HepG2 (cell line): Measurements from ENCODE around the gene HID1. TPM values are rescaled to one million over a fixed set of nuclear protein-coding genes. Genes with fewer than 3 reads are reported as not detected.

Source experiments
- CHD4 ChIP-seq: fragments of 200-600 bp; sonication (generic); IDR thresholded peaks from 2 replicates; pipeline ENCODE4 v1.7.0; 2017; ENCODE audit warnings: mild to moderate bottlenecking, low read length, borderline replicate concordance
- CREB3 ChIP-seq: sonication (generic); formaldehyde crosslinking; IDR thresholded peaks from 2 replicates; pipeline ENCODE4 v1.5.0; 2020; ENCODE audit warnings: missing genetic modification reagents
- FOXA1 ChIP-seq, 2 experiments: fragments of 450-650 bp in 1 of 2; sonication (generic) in 1 of 2; formaldehyde crosslinking in 1 of 2; IDR thresholded peaks; 2 replicates each; pipeline versions ENCODE4 v1.4.0 to v1.6.1; 2016 to 2020; ENCODE audit warnings: missing genetic modification reagents in 1 of 2
- FOXK2 ChIP-seq: fragments of 450-650 bp; IDR thresholded peaks from 2 replicates; pipeline ENCODE4 v1.6.1; 2016
- HBP1 ChIP-seq: IDR thresholded peaks from 2 replicates; pipeline ENCODE4 v1.6.1; 2016; ENCODE audit warnings: low read depth, control low read depth
- LRRFIP1 ChIP-seq: sonication (generic); formaldehyde crosslinking; conservative IDR thresholded peaks from 2 replicates; pipeline ENCODE4 v1.4.0; 2020; ENCODE audit warnings: missing genetic modification reagents
- MAF1 ChIP-seq: sonication (generic); formaldehyde crosslinking; IDR thresholded peaks from 2 replicates; pipeline ENCODE4 v1.5.0; 2020; ENCODE audit warnings: missing genetic modification reagents, borderline replicate concordance
- PHF21A ChIP-seq: sonication (generic); formaldehyde crosslinking; IDR thresholded peaks from 2 replicates; pipeline ENCODE4 v1.5.0; 2020; ENCODE audit warnings: mild to moderate bottlenecking, missing genetic modification reagents
- POLR2A ChIP-seq, 2 experiments: IDR thresholded peaks; 2 replicates each; pipeline ENCODE4 v1.6.1; 2011; ENCODE audit warnings: low read depth in 2 of 2, low read length in 2 of 2, mild to moderate bottlenecking in 1 of 2, moderate library complexity in 1 of 2; ENCODE audit not compliant: insufficient read depth in 1 of 2
- POLR2G ChIP-seq: fragments of 200-400 bp; formaldehyde crosslinking; IDR thresholded peaks from 2 replicates; pipeline ENCODE4 v1.6.1; 2018; ENCODE audit warnings: mild to moderate bottlenecking, low read depth, low read length, moderate library complexity
- ZFY ChIP-seq: sonication (generic); formaldehyde crosslinking; IDR thresholded peaks from 2 replicates; pipeline ENCODE4 v1.4.0; 2020; ENCODE audit warnings: missing genetic modification reagents
- ZNF232 ChIP-seq: sonication (generic); formaldehyde crosslinking; IDR thresholded peaks from 2 replicates; pipeline ENCODE4 v1.4.0; 2020; ENCODE audit warnings: missing genetic modification reagents, borderline replicate concordance
- ZNF24 ChIP-seq: fragments of 450-650 bp; IDR thresholded peaks from 2 replicates; pipeline ENCODE4 v1.6.1; 2017; ENCODE audit warnings: antibody characterized with exemption, mild to moderate bottlenecking
- ZNF30 ChIP-seq: sonication (generic); formaldehyde crosslinking; IDR thresholded peaks from 2 replicates; pipeline ENCODE4 v1.5.0; 2020; ENCODE audit warnings: mild to moderate bottlenecking, missing genetic modification reagents
- ZNF383 ChIP-seq: sonication (generic); formaldehyde crosslinking; IDR thresholded peaks from 2 replicates; pipeline ENCODE4 v1.4.0; 2020; ENCODE audit warnings: missing genetic modification reagents, mild to moderate bottlenecking, borderline replicate concordance
- ZNF547 ChIP-seq: sonication (generic); formaldehyde crosslinking; IDR thresholded peaks from 2 replicates; pipeline ENCODE4 v1.5.1; 2020; ENCODE audit warnings: mild to moderate bottlenecking, missing genetic modification reagents
- ZNF567 ChIP-seq: sonication (generic); formaldehyde crosslinking; IDR thresholded peaks from 2 replicates; pipeline ENCODE4 v1.8.1; 2023; ENCODE audit warnings: mild to moderate bottlenecking, missing genetic modification reagents, borderline replicate concordance
- ZNF577 ChIP-seq: sonication (generic); formaldehyde crosslinking; IDR thresholded peaks from 2 replicates; pipeline ENCODE4 v1.4.0; 2020; ENCODE audit warnings: mild to moderate bottlenecking, low read depth, missing genetic modification reagents, borderline replicate concordance
- ZNF749 ChIP-seq: sonication (generic); formaldehyde crosslinking; IDR thresholded peaks from 2 replicates; pipeline ENCODE4 v1.8.0; 2022; ENCODE audit warnings: mild to moderate bottlenecking, missing genetic modification reagents, moderate library complexity, borderline replicate concordance
- ZNF788 ChIP-seq: sonication (generic); formaldehyde crosslinking; IDR thresholded peaks from 2 replicates; pipeline ENCODE4 v1.5.0; 2020; ENCODE audit warnings: mild to moderate bottlenecking, missing genetic modification reagents, borderline replicate concordance
- ZUFSP ChIP-seq: sonication (generic); formaldehyde crosslinking; IDR thresholded peaks from 2 replicates; pipeline ENCODE4 v1.9.0; 2021; ENCODE audit warnings: missing genetic modification reagents, mild to moderate bottlenecking, borderline replicate concordance
- polyA plus RNA-seq, 8 experiments: library from polyadenylated mRNA; depleted of rRNA in 3 of 8; stranded (reverse) in 7 of 8; unstranded in 1 of 8; fragments of >200 nt; fragmentation: Illumina TruSeq in 4 of 8; extraction: Trizol in 4 of 8; gene quantifications; 2 replicates each; pipeline versions ENCODE4 v1.2.1 to v1.2.3, GENCODE V29; 2011 to 2016; ENCODE audit warnings: low read depth in 4 of 8, missing spikeins in 1 of 8, mixed read lengths in 1 of 8; ENCODE audit not compliant: insufficient read depth in 1 of 8
- total RNA-seq, 5 experiments: library from RNA; depleted of rRNA; stranded (reverse); fragments of >200 nt; fragmentation: Illumina TruSeq; extraction: Trizol; gene quantifications; 2 replicates each; pipeline ENCODE4 v1.2.3, GENCODE V29; 2016; ENCODE audit warnings: low read depth in 1 of 5
- TF ChIP-seq, protein P1 (sequence below): IDR thresholded peaks from 2 replicates; pipeline ENCODE4 v1.6.1; 2016
- TF ChIP-seq, protein P2 (sequence below): sonication (generic); formaldehyde crosslinking; IDR thresholded peaks from 2 replicates; pipeline ENCODE4 v1.5.0; 2020; ENCODE audit warnings: missing genetic modification reagents

The HID1 gene
- total and polyA plus RNA-seq, 2 of the 13 experiments (the other 11 are each of a cell fraction or from before 2014, with no cell fraction given): 2.1 to 10.6 TPM

DNA sequence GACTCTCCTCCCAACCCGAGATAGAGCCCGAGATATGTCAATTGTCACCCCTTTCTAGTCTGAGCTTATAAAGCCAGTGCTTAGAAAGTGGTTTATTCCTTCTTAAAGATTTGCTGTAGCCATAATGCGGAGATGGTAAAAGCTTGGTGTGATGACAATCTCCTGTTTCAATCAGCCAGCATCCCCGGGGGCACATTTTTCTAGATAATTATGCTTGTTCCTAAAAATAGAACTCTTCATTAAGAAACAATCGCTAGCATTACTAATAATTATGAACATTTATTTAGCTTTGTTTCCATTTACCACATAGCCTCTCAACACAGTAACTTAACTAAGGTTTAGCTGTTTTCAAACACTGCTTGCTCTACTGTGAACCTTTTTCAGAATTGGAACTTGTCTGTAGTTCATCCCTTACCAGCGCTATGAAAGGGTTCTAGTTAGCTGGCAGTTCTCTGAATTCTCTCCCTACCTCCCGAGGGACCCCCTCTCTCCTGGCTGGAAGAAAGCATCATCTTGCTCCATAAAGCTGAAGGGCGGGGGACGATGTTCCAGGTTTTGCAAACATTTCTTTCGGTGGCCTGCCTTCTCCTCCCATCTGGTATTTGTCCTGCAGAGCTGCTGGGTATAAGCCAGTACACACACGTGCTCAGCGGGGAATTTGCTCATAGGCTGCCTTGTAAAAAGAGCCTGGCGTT, 39.0 kb upstream of the HID1 start (continued):
- TF ChIP-seq FOXK2 (no peak), CREB3 (CRISPR knock-in tag) (no peak), POLR2G (no peak), ZNF383 (CRISPR knock-in tag) (no peak), ZNF788 (CRISPR knock-in tag) (no peak), ZFY (CRISPR knock-in tag) (no peak), ZUFSP (CRISPR knock-in tag) (no peak), HBP1 (CRISPR knock-in tag) (no peak), ZNF749 (CRISPR knock-in tag) (no peak), ZNF577 (CRISPR knock-in tag) (no peak), ZNF547 (no peak), FOXA1 (IDR thresholded peaks at IDR 0.05) (no peak), FOXA1 (CRISPR knock-in tag; IDR thresholded peaks at IDR 0.05) (no peak), ZNF232 (CRISPR knock-in tag) (no peak), PHF21A (CRISPR knock-in tag) (peak; percentile 3; the same call in 1 of the 2 replicates), ZNF567 (CRISPR knock-in tag) (no peak), MAF1 (CRISPR knock-in tag) (no peak), ZNF24 (no peak), POLR2A (IDR thresholded peaks at IDR 0.05; ENCODE audit: insufficient read depth in 1 of 2, low read depth in 2 of 2, low read length in 2 of 2) (no peak), LRRFIP1 (0 out of 2 replicates have a peak, but pooled peaks have one; percentile 11), CHD4 (no peak), ZNF30 (CRISPR knock-in tag) (no peak)
- TF ChIP-seq, protein P1, sequence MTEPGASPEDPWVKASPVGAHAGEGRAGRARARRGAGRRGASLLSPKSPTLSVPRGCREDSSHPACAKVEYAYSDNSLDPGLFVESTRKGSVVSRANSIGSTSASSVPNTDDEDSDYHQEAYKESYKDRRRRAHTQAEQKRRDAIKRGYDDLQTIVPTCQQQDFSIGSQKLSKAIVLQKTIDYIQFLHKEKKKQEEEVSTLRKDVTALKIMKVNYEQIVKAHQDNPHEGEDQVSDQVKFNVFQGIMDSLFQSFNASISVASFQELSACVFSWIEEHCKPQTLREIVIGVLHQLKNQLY (CRISPR knock-in tag): no peak
- TF ChIP-seq, protein P2, sequence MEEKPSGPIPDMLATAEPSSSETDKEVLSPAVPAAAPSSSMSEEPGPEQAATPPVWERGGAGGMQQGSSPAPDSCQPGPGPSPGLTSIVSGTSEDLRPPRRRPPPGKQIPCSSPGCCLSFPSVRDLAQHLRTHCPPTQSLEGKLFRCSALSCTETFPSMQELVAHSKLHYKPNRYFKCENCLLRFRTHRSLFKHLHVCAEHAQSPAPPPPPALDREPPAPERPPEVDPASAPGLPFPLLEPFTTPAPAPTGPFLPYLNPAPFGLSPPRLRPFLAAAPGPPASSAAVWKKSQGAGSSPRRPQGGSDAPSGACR (CRISPR knock-in tag): no peak
